ENCODE results near the gene DNAH3.
"Not testable (repeated sequence)": the region's sequence is repeated elsewhere in the genome, so short reads cannot be mapped to it uniquely, and the experiment has no call there.

The DNAH3 gene

DNA sequence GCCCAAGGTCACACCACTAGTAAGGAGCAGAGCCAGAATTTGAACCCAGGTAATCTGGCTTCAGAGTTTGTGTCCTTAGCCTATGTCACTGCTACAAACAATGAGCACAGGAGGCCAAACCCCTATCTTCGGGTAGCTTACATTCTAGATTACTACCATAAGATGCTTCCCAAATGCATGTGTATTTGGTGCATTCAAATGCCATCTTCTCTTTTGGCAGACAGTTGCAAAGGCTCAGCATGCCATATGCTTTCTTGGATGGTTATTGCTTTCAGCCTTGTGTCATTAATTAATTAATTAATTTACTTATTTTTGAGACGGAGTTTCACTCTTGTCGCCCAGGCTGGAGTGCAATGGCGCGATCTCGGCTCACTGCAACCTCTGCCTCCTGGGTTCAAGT is 80.7 kb downstream of the DNAH3 start:
- DNase-seq: no peak

DNA sequence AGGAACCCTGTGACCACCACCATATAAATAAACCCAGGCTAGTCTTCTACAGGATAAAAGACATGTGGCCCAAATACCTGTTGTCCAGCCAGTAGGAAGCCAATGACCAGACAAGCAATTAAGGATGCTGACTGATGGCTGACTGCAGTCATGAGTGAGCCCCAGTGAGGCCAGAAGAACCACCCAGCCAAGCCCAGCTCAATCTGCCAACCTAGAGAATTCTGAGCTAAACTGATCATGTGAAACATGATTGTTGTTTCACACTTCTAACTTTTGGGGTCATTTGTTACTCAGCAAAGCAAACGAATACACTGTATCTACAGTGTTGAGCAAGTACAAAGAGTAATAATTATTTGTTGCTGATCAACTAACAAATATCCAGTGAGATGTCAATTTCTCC is 86.4 kb downstream of the DNAH3 start:
- DNase-seq: no peak

DNA sequence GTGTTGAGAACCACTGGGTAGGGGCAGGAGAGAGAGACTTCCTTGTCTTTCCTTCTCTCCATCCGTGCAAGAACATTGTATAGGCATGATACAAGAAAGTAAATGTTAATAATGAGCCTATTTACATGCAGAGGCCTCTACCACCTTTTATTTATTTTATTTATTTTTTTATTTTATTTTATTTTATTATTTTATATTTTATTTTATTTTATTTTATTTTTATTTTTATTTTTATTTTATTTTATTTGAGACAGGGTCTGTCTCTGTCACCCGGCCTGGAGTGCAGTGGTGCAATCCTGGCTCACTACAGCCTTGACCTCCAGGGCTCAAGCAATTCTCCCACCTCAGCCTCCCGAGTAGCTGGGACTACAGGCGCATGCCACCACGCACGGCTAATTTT is 87.3 kb downstream of the DNAH3 start:
- not testable (repeated sequence) for DNase-seq

DNA sequence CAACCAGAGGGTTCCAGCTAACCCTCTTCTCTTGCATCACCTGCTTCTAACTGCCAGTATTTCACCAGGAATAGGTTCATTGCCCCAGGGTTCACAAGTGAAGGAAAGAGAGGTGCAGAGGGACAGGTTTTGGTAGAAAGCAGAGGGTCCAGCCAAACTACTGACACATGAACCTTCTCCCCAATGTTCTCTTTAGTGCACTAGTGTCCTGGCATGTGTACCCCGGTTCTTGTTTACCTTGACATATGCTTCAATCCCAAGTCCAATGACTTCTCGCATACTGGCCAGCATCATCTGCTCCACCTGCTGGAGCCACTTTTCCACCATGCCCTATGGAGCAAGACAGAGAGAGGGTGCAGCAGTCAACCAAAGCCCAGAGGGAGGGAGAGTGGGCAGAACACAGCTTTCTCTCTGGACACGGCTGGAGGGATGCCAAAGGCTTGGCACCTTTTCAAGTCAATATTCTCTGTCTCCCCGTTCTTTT is 90.6 kb downstream of the DNAH3 start:
- DNase-seq: no peak

DNA sequence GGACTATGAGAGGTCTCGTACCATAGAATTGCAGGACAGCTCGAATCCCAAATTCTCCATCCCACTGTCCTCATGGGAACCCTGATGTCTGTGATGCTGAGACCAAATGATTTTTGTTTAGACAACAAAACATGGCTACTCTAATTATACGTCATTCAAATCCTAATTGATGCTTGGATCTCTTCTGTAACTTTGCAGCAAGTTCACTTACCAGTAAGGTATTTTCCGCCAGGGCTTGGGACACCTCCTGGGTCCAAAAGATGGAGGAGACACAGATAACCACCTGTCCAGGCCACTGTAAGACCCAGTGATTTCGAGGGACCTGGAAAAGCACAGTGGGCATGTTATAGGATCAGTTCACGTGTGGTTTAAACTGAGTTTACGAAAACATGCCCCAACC is 92.8 kb downstream of the DNAH3 start:
- no peak for DNase-seq

DNA sequence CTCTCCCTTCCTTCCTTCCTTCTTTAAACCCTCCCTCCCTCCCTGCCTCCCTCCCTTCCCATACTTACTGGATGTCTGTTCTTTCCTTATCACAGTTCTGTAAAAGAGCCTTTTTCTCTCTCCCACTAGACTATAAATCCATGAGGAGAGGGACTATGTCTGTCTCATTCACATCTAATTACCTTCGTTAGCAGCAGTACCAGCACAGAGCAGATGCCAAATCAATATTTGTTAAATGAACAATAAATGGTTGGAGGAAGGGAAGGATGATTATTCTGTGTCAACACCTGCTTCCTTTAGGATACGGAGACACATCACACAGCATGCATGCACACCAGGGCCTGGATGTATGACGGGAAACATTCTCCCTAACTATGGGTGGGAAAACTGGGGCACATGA is 94.2 kb downstream of the DNAH3 start:
- DNase-seq: no peak

DNA sequence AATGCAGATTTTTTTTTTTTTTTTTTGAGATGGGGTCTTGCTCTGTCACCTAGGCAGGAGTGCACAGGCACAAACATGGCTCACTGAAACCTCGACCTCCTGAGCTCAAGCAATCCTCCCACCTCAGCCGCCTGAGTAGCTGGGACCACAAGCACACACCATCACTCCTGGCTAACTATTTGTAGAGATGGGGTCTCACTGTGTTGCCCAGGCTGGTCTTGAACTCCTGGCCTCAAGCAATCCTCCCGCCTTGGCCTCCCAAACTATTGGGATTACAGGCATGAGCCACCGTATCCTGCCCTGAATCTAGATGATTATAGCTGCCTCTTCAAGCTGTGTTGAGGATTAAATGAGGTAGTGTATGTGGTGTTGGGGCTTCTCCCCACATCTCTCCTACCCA is 94.9 kb downstream of the DNAH3 start:
- not testable (repeated sequence) for DNase-seq

DNA sequence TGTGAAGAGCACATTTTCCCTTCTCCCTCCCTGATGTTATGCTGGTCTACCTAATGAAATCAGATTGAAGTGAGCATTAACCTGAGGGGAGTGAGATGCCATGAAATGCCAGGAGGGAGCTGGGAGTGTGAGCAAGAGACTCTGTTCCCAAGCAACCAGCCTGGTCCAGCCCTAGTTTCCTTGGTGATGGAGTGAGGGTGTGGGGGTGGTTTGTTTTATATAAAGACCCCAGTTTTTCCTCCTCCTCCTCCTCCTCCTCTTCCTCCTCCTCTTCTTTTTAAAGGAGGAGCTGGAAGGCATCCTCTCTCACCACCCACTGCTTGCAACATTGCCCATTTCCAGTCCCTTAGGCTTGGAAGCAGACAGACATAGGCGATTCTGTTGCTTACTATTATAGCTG is 97.1 kb downstream of the DNAH3 start:
- no peak for DNase-seq

DNA sequence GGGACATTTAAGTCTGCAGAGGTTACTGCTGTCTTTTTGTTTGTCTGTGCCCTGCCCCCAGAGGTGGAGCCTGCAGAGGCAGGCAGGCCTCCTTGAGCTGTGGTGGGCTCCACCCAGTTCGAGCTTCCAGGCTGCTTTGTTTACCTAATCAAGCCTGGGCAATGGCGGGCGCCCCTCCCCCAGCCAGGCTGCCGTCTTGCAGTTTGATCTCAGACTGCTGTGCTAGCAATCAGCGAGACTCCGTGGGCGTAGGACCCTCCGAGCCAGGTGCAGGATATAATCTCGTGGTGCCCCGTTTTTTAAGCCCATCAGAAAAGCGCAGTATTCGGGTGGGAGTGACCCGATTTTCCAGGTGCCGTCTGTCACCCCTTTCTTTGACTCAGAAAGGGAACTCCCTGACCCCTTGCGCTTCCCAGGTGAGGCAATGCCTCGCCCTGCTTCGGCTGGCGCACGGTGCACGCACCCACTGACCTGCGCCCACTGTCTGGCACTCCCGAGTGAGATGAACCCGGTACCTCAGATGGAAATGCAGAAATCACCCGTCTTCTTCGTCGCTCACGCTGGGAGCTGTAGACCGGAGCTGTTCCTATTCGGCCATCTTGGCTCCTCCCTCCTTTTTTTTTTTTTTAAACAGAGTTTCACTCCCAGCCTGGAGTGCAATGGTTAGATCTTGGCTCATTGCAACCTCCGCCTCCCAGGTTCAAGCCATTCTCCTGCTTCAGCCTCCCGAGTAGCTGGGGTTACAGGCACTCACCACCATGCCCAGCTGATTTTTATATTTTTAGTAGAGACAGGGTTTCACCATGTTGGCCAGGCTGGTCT is 102.3 kb downstream of the DNAH3 start:
- not testable (repeated sequence) for DNase-seq

DNA sequence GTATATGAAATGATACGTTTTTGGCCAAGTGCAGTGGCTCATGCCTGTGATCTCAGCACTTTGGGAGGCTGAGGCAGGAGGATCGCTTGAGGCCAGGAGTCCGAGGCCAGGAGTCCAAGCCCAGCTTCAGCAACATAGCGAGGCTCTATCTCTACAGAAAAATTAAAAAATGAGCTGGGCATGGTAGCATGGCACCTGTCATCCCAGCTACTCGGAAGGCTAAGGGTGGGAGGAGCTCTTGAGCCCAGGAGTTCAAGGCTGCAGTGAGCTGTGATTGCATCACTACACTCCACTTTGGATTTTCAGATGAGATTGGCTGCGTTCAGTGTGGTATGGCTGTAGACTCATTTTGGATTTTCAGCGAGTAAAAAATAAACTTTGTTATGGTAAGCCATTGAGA is 112.4 kb downstream of the DNAH3 start:
- DNase-seq: no peak

DNA sequence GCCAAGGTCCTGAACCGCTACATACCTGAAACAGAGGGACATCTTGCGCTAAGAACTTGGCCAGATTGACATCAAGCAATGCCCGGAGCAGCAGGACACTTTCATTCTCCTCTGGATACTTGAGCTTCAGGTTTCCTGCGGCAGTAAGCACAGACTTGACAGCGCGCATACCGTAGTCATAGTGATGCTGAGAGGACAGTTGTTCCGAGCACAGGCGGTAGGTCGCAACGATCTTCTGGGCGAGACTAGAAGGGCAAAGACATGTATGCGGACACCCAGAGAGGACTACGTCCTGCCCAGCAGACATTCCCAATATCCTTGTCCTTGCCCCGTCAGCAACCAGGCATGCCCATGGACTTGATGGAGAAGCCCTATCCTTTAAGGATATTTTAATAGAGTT is 112.9 kb downstream of the DNAH3 start:
- DNase-seq: no peak

DNA sequence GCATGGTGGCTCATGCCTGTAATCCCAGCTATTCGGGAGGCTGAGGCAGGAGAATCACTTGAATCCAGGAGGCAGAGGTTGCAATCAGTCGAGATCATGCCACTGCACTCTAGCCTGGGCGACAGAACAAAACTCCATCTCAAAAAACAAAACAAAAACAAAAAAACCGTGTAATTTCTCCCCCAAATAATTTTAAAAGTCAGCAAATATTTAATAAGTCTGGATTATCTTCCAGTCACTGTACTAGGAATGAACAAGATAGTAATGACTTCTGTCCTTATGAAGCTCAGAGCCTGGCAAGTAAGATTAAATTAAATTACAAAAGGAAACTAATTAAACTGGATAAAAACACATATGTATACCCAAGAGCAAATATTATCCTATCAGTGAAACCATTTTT is 113.5 kb downstream of the DNAH3 start:
- no peak for DNase-seq

DNA sequence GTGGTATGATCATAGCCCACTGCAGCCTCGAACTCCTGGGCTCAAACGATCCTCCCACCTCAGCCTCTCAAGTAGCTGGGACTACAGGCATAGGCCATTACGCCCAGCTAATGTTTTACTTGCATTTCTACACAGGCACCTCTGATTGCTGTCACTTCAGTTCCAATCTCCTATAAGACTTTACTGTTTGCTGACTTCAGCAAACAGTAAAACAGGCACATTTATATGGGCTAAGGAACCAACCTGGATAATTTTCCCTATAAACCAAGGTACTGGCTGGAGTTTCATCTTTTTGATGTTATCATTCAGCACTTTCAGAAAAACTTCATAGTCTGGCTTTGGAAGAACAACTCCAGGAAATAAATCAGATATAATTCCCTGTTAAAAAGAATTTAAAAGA is 114.2 kb downstream of the DNAH3 start:
- no peak for DNase-seq

DNA sequence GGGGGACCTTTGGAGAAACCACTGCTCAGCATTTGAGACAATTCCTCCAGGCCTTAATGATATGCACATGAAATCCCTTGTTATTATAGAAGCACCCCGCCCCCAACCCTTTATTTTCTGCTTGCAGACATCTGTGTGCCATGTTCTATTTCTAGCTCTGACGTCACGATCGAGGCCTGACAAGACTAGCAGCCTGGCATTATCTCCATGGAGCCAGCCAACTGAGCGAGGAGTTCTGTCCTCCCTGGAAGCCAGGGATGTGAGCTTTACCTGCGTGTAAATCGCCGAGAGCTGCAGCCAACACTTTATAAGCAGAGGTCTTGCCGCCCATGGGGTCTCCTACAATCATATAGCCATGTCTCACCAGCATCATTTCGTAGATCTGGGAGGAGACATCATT is 116.9 kb downstream of the DNAH3 start:
- no peak for DNase-seq

DNA sequence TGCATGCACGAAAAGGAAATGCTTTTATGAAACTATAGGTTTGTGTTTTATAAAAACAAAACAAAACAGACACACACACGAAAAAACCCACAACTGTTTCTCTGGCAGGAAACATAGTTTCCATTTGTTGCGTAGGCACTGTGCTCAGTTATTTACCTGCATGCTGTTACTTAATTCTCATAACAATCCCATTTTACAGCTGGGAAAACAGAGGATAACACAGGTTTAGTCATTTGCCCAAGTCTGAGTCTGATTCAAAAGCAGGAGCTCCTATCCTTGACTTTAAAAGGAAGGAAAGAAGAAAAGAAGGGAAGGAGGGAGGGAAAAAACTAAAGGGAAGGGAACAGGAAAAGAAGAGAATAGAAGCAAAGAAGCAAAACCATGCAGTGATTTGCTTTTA is 117.4 kb downstream of the DNAH3 start:
- no peak for DNase-seq

DNA sequence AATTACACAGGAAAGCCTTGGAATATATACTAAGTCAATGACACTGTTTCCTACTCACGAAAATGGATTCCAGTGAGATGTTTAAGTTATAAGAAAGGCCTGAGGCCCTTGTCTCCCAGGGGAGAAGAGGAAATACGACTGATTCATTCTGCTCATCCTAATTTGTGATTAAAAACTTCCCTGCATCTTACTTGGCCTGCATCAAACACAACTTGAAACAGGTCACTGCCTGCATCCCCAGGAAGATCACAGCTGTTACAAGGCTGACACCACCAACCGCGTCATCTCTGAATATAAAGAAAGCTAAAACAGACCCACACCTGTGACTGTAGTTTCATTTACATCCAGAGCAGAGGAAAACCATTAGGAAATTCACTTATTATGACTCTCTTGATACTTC is 121.9 kb downstream of the DNAH3 start:
- DNase-seq: no peak

DNA sequence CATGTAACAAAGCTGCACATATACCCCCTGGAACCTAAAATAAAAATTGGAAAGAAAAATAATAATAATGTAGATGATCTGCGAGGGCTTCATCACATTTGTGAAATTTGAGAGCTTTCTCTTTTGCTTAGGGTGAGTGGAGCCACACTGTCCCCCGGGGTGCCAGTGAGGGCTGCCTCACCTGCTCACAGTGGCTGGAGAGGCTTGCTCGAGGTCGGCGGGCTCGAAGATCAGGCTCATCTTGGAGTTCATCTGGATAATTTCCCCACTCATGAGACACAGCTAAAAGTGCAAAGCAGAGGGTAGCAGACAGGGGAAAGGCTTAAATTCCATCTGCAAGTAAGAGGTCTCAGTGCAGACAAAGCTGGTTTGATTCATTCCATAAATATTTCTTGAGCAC is 123.8 kb downstream of the DNAH3 start:
- no peak for DNase-seq

DNA sequence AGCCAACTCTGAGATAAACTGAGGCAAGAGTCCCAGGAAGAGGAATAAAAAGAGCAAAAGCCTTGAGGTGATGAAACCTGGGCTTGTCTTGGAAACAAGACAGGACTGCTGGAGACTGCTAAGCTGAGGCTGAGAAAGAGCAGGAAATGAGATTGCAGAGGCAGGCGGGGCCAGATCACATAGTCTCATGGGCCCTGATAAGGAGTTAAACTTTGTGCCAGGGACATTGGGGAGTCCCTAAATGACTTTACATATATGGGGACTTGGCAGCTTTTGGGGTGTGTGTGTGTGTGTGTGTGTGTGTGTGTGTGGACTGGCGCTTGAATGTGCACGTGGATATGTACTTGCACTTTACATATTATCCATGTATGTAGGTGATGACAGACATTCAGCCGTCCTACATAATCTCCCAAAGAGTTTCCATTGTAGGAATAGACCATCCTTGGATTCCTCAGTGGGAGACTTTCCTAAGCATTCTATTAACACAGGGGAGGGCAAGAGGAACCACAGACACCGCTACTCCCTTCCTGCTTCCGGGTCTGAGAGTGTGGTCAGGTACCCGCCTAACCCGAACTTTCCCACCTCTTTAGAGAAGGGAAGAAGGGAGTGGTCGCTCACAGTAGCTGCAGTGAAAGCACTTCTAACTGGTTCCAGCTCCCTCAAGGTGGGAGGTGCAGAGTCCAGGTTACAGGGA is 127.0 kb downstream of the DNAH3 start:
- no peak for DNase-seq

DNA sequence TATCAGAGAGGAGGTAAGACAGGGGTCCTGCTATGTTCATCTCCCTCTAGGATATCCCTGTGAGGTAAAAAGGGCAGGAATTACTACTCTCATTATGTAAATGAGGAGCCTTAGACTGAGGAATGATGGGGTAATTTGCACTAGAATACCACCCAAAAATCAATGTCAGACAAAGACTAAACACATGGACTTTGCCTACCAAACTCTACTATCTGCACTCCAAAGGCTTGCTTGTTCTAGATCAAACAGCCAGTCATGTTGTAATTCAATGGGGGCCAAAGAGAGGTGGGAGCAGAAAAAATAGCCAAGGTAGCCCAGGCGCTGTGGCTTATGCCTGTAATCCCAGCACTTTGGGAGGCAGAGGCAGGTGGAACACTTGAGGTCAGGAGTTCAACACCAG is 129.3 kb downstream of the DNAH3 start:
- DNase-seq: no peak

DNA sequence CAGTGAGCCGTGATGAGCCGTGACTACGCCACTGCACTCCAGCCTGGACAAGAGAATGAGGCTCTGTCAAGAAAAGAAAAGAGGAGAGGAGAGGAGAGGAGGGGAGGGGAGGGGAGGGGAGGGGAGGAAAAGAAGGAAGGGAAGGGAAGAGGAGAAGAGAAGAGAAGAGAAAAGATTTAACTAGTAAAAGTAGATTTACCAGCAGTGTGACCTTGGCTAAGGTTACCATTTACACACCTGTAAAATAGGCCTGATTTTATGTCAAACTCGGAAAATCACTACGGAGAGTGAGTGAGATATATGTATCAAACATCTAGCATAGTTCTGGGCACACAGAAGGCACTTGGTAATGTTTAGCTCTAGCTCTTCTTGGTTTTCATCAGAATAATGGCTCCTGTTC is 140.8 kb downstream of the DNAH3 start:
- no peak for DNase-seq

DNA sequence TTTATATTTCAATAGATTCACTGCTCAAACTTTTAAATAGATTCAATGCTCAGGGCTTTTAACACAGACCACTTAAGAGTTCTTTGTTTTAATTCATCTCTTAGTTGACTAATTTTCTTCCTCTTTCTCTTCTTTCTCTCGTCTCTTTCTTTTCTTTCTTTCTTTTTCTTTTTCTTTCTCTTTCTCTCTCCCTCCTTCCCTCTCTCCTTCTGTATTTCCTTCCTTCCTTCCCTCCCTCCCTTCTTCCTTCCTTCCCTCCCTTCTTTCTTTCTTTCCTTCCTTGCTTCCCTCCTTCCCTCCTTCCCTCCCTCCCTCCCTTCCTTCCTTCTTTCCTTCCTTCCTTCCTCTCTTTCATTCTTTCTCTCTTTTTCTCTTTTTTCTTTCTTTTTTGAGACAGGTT is 145.6 kb downstream of the DNAH3 start:
- DNase-seq: no peak

DNA sequence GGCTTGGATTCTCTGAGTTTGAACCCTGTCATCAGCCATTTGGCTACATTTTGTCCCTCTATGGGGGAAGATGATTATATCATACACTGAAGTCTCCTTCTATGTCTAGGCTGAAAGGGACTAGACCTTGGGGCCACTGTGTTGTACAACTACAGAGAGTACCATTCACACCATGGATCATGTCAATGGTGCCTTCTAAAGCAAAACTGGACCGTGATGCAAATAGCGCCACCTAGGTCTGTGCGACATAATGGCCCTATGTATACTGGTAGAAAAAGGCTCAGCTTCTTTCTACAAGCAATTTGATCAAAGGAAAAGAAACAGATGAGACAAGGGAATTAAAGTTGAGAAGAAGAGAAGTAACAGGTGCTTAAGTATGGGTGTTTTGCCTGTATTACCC is 149.4 kb downstream of the DNAH3 start:
- DNase-seq: no peak

DNA sequence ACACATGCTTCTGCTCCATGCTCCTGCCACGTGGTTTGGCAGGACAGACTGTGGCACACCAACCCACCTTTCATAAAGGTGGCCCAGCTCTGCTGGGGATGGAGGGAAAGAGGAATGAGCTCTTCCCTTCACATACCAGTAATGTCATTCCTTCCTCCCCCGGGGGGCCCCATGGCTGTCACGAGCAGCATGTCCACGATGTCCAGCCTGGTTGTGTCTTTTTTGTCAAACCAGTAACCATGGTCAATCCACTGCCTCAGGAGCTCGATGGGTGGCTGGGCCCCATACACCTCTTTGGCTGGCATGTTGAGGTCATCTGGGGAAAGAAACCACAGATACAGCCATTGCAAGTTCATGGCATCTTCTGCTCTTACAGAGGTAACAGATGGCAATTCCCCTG is 153.5 kb downstream of the DNAH3 start:
- no peak for DNase-seq

DNA sequence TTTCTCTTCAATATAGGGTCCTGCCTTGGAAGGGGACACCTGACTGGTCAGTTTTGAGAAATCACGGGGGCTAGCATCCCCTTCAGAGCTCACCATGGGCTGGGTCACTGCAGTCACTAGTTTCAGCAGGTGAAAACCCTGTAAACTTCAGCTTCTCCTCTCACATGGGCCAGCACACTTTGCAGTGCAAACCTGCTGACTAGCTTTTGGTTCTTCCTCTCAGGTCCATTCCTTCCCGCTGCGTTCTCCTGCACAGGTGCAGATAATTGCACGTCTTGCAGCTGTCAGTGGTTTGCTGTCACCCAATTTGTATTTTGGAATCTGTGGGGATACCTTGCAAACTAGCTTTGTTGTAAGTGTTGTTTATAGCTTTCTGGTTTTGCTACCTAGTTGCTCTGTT is 154.9 kb downstream of the DNAH3 start:
- no peak for DNase-seq
